K562 (cell line): ENCODE results near the gene STAM2. TPM values are rescaled to one million over a fixed set of nuclear protein-coding genes. Genes with fewer than 3 reads are reported as not detected.

ENCODE experiments used
- ATF1 ChIP-seq, 2 experiments: fragments of 450-650 bp in 1 of 2; IDR thresholded peaks; 2 replicates each; pipeline ENCODE4 v1.6.1; 2016; ENCODE audit warnings: missing compliant biosample characterization in 1 of 2, missing genetic modification characterization in 1 of 2
- CREB3 ChIP-seq: fragments of 450-650 bp; conservative IDR thresholded peaks from 2 replicates; pipeline ENCODE4 v1.6.1; 2016; ENCODE audit warnings: missing genetic modification characterization, low read depth, mild to moderate bottlenecking, missing compliant biosample characterization, moderate library complexity
- CTCF ChIP-seq, 3 experiments: IDR thresholded peaks in 2 of 3; conservative IDR thresholded peaks in 1 of 3; 2 replicates each; pipeline ENCODE4 v1.5.1; 2011 to 2012; ENCODE audit warnings: low read length in 3 of 3, mild to moderate bottlenecking in 3 of 3, control low read depth in 2 of 3, improper control_type of control experiment in 1 of 3, inconsistent platforms in 1 of 3, low read depth in 1 of 3, mixed read lengths in 1 of 3, moderate library complexity in 1 of 3; ENCODE audit not compliant: insufficient read depth in 2 of 3
- HIVEP1 ChIP-seq: fragments of 250-450 bp; sonication (Bioruptor Pico); IDR thresholded peaks from 2 replicates; pipeline ENCODE4 v1.4.0; 2020; ENCODE audit warnings: mild to moderate bottlenecking
- MTA1 ChIP-seq: fragments of 450-650 bp; IDR thresholded peaks from 2 replicates; pipeline ENCODE4 v1.6.1; 2017; ENCODE audit warnings: borderline replicate concordance
- RERE ChIP-seq: sonication (generic); formaldehyde crosslinking; IDR thresholded peaks from 2 replicates; pipeline ENCODE4 v1.8.0; 2023; ENCODE audit warnings: missing genetic modification reagents, mild to moderate bottlenecking, borderline replicate concordance
- RFX1 ChIP-seq: fragments of 450-650 bp; IDR thresholded peaks from 2 replicates; pipeline ENCODE4 v1.6.1; 2016; ENCODE audit warnings: mild to moderate bottlenecking, moderate library complexity
- THRB ChIP-seq: fragments of 450-650 bp; formaldehyde crosslinking; conservative IDR thresholded peaks from 2 replicates; pipeline ENCODE4 v1.4.0; 2022; ENCODE audit warnings: mild to moderate bottlenecking, missing genetic modification characterization
- TRIM25 ChIP-seq: fragments of 450-650 bp; IDR thresholded peaks from 2 replicates; pipeline ENCODE4 v1.7.0; 2016; ENCODE audit warnings: borderline replicate concordance
- ZNF639 ChIP-seq, 2 experiments: fragments of 200-800 bp in 1 of 2; sonication (Bioruptor generic) in 1 of 2; sonication (generic) in 1 of 2; formaldehyde crosslinking in 1 of 2; IDR thresholded peaks in 1 of 2; conservative IDR thresholded peaks in 1 of 2; 2 replicates each; pipeline versions ENCODE4 v1.5.0 to v1.6.1; 2016 to 2020; ENCODE audit warnings: missing compliant biosample characterization in 1 of 2, missing genetic modification characterization in 1 of 2, missing genetic modification reagents in 1 of 2
- ZNF699 ChIP-seq: fragments of 250-450 bp; sonication (Bioruptor Pico); IDR thresholded peaks from 2 replicates; pipeline ENCODE4 v1.8.0; 2021; ENCODE audit warnings: mild to moderate bottlenecking, moderate library complexity; ENCODE audit not compliant: insufficient replicate concordance
- polyA plus RNA-seq, 8 experiments: library from polyadenylated mRNA; depleted of rRNA in 4 of 8; stranded (reverse) in 5 of 8; unstranded in 3 of 8; fragments of >200 nt; fragmentation: Nextera tagmentation in 2 of 8; fragmentation: Illumina TruSeq in 1 of 8; extraction: Ambion mirVana in 2 of 8; extraction: Trizol in 1 of 8; gene quantifications; 2 replicates each; pipeline versions ENCODE4 v1.2.1 to v1.2.3, GENCODE V29; 2011 to 2014; ENCODE audit warnings: inconsistent platforms in 1 of 8, missing spikeins in 1 of 8
- total RNA-seq, 7 experiments: library from RNA; depleted of rRNA in 6 of 7; stranded (reverse); fragments of >200 nt in 6 of 7; fragmentation: Illumina TruSeq in 2 of 7; extraction: Trizol in 2 of 7; gene quantifications; 2 replicates each; pipeline versions ENCODE4 v1.2.1 to v1.2.3, GENCODE V29; 2011 to 2021; ENCODE audit warnings: low replicate concordance in 1 of 7

Gene STAM2
- total and polyA plus RNA-seq, 9 of the 15 experiments (the other 6 are each of a cell fraction or from before 2014, with no cell fraction given) = 4.5 to 13.9 (median 8.7) TPM

GRCh38 chr2:152175012-152175367 is 573 bp downstream of the STAM2 start (continued):
- no peak for TF ChIP-seq RERE (CRISPR knock-in tag)
- TF ChIP-seq TRIM25 = no peak
- 0 out of 2 replicates have a peak, but pooled peaks have one; percentile 63 for TF ChIP-seq HIVEP1 (CRISPR knock-in tag)
- no peak for TF ChIP-seq ATF1 (CRISPR knock-in tag; IDR thresholded peaks at IDR 0.05)
- TF ChIP-seq ATF1 (tag; IDR thresholded peaks at IDR 0.05) = no peak
- TF ChIP-seq MTA1 = peak; percentile 26; the same call in 1 of the 2 replicates
- no peak for TF ChIP-seq ZNF699 (CRISPR knock-in tag)
- peak; percentile 20; the same call in 1 of the 2 replicates for TF ChIP-seq RFX1
- TF ChIP-seq THRB (CRISPR knock-in tag) = peak; percentile 25; the same call in 1 of the 2 replicates
- TF ChIP-seq CTCF (IDR thresholded peaks at IDR 0.05 in 2 of 3, conservative IDR thresholded peaks at IDR 0.05 in 1 of 3; ENCODE audit: insufficient read depth in 2 of 3, low read depth in 1 of 3, low read length in 3 of 3) = peak in 1 of 3 experiments; percentile 45; a peak in 1 of 6 replicates
- no peak for TF ChIP-seq ZNF639 (CRISPR knock-in tag; conservative IDR thresholded peaks at IDR 0.05 in 1 of 2, IDR thresholded peaks at IDR 0.05 in 1 of 2)
- TF ChIP-seq CREB3 (tag) = no peak
